GM23338 (cell line): ENCODE data around the gene CPD.

Experiments used
- CREB1 ChIP-seq: fragments of 250-450 bp; sonication (Bioruptor Pico); IDR thresholded peaks from 2 replicates; pipeline ENCODE4 v1.5.0; 2020; ENCODE audit warnings: low read depth, mild to moderate bottlenecking, moderate library complexity
- EZH2 ChIP-seq: fragments of 200-600 bp; sonication (generic); IDR thresholded peaks from one replicate; pipeline ENCODE4 v1.8.0; 2017; ENCODE audit warnings: antibody characterized with exemption, mild to moderate bottlenecking, low read depth; ENCODE audit not compliant: unreplicated experiment
- EZH2phosphoT487 ChIP-seq: fragments of 200-600 bp; sonication (generic); IDR thresholded peaks from one replicate; pipeline ENCODE4 v1.8.1; 2018; ENCODE audit warnings: antibody characterized with exemption; ENCODE audit not compliant: unreplicated experiment
- POLR2AphosphoS5 ChIP-seq: IDR thresholded peaks from 2 replicates; pipeline ENCODE4 v1.6.1; 2016; ENCODE audit warnings: antibody characterized with exemption, low read depth
- STAT1 ChIP-seq: IDR thresholded peaks from one replicate; pipeline ENCODE4 v1.6.1; 2016; ENCODE audit warnings: antibody characterized with exemption; ENCODE audit not compliant: unreplicated experiment
- ZNF331 ChIP-seq: fragments of 250-450 bp; sonication (Bioruptor Pico); IDR thresholded peaks from 2 replicates; pipeline ENCODE4 v1.5.0; 2020; ENCODE audit warnings: low read depth, mild to moderate bottlenecking, moderate library complexity
- TF ChIP-seq, protein P1 (sequence below), 2 experiments: fragments of 200-600 bp in 1 of 2; sonication (generic) in 1 of 2; conservative IDR thresholded peaks; 2 replicates each; pipeline versions ENCODE4 v1.5.1 to v1.6.1; 2016 to 2017; ENCODE audit warnings: antibody characterized with exemption in 2 of 2, low read depth in 2 of 2, mild to moderate bottlenecking in 2 of 2, moderate library complexity in 1 of 2
- TF ChIP-seq, protein P2 (sequence below): IDR thresholded peaks from one replicate; pipeline ENCODE4 v1.6.1; 2018; ENCODE audit warnings: antibody characterized with exemption; ENCODE audit not compliant: unreplicated experiment
- TF ChIP-seq, protein P3 (sequence below): IDR thresholded peaks from 2 replicates; pipeline ENCODE4 v1.6.1; 2016; ENCODE audit warnings: antibody characterized with exemption

DNA sequence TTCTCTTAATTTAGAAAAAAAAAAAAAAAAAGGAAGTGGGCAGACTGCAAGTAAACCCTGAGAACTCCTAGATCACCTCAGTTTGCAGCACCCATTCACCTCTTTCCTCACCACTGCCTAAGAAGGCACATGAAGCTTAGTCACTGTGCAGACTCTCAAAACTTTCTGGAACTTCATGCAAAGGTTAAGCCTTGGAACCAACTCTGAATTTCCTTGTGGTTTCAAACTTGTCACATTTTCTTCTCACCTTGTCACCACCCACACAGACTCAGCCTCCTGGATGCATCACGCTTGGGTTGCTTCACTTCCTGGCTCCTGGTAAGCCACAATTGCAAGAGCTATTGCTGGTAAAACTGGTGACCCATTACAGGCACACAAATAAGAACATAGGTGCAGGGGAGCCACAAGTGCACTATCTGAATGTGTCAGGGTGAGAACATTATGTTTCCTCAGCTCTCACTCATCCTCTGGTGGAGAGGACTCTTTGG, 15.0 kb upstream of the CPD start:
- TF ChIP-seq, protein P1, sequence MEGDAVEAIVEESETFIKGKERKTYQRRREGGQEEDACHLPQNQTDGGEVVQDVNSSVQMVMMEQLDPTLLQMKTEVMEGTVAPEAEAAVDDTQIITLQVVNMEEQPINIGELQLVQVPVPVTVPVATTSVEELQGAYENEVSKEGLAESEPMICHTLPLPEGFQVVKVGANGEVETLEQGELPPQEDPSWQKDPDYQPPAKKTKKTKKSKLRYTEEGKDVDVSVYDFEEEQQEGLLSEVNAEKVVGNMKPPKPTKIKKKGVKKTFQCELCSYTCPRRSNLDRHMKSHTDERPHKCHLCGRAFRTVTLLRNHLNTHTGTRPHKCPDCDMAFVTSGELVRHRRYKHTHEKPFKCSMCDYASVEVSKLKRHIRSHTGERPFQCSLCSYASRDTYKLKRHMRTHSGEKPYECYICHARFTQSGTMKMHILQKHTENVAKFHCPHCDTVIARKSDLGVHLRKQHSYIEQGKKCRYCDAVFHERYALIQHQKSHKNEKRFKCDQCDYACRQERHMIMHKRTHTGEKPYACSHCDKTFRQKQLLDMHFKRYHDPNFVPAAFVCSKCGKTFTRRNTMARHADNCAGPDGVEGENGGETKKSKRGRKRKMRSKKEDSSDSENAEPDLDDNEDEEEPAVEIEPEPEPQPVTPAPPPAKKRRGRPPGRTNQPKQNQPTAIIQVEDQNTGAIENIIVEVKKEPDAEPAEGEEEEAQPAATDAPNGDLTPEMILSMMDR (conservative IDR thresholded peaks at IDR 0.05; ENCODE audit: low read depth in 2 of 2) = no peak
- TF ChIP-seq EZH2 = no peak
- no peak for TF ChIP-seq POLR2AphosphoS5
- TF ChIP-seq, protein P2, sequence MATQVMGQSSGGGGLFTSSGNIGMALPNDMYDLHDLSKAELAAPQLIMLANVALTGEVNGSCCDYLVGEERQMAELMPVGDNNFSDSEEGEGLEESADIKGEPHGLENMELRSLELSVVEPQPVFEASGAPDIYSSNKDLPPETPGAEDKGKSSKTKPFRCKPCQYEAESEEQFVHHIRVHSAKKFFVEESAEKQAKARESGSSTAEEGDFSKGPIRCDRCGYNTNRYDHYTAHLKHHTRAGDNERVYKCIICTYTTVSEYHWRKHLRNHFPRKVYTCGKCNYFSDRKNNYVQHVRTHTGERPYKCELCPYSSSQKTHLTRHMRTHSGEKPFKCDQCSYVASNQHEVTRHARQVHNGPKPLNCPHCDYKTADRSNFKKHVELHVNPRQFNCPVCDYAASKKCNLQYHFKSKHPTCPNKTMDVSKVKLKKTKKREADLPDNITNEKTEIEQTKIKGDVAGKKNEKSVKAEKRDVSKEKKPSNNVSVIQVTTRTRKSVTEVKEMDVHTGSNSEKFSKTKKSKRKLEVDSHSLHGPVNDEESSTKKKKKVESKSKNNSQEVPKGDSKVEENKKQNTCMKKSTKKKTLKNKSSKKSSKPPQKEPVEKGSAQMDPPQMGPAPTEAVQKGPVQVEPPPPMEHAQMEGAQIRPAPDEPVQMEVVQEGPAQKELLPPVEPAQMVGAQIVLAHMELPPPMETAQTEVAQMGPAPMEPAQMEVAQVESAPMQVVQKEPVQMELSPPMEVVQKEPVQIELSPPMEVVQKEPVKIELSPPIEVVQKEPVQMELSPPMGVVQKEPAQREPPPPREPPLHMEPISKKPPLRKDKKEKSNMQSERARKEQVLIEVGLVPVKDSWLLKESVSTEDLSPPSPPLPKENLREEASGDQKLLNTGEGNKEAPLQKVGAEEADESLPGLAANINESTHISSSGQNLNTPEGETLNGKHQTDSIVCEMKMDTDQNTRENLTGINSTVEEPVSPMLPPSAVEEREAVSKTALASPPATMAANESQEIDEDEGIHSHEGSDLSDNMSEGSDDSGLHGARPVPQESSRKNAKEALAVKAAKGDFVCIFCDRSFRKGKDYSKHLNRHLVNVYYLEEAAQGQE = no peak
- no peak for TF ChIP-seq CREB1 (CRISPR knock-in tag)
- no peak for TF ChIP-seq EZH2phosphoT487
- no peak for TF ChIP-seq STAT1
- no peak for TF ChIP-seq ZNF331 (CRISPR knock-in tag)
- TF ChIP-seq, protein P3, sequence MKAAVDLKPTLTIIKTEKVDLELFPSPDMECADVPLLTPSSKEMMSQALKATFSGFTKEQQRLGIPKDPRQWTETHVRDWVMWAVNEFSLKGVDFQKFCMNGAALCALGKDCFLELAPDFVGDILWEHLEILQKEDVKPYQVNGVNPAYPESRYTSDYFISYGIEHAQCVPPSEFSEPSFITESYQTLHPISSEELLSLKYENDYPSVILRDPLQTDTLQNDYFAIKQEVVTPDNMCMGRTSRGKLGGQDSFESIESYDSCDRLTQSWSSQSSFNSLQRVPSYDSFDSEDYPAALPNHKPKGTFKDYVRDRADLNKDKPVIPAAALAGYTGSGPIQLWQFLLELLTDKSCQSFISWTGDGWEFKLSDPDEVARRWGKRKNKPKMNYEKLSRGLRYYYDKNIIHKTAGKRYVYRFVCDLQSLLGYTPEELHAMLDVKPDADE = no peak
